Vagina (tissue), 2 donors: Measurements from ENCODE around the gene SHISA9. TPM values are rescaled to one million over a fixed set of nuclear protein-coding genes. Genes with fewer than 3 reads are reported as not detected.

Experiments used
- DNase-seq, 2 donors: peaks; one replicate each; pipeline ENCODE4 v3.0.0-alpha.2; 2017; ENCODE audit errors: extremely low spot score in 2 of 2
- H3K27ac ChIP-seq: fragments of 200-600 bp; sonication (generic); one replicate; pipeline ENCODE4 v1.5.1; 2019
- H3K27me3 ChIP-seq: fragments of 200-600 bp; sonication (generic); one replicate; pipeline ENCODE4 v1.5.1; 2019
- H3K36me3 ChIP-seq, 2 donors: fragments of 200-600 bp; sonication (generic); one replicate each; pipeline ENCODE4 v1.5.1; 2017 to 2019
- H3K4me1 ChIP-seq: fragments of 200-600 bp; sonication (generic); one replicate; pipeline ENCODE4 v1.5.1; 2019
- H3K4me3 ChIP-seq, 2 donors: fragments of 200-600 bp; sonication (generic); 1 replicate in 1 of 2; 2 replicates in 1 of 2; pipeline ENCODE4 v1.5.1; 2016 to 2019
- H3K9me3 ChIP-seq: fragments of 200-600 bp; sonication (generic); one replicate; pipeline ENCODE4 v1.5.1; 2019
- POLR2A ChIP-seq, 2 donors: fragments of 450-650 bp; IDR thresholded peaks; one replicate each; pipeline ENCODE4 v1.6.1; 2017; ENCODE audit warnings: antibody characterized with exemption in 2 of 2, mild to moderate bottlenecking in 2 of 2, moderate library complexity in 2 of 2
- POLR2AphosphoS5 ChIP-seq, 2 donors: sonication (generic); formaldehyde crosslinking; IDR thresholded peaks; one replicate each; pipeline ENCODE4 v1.9.0; 2017; ENCODE audit warnings: antibody characterized with exemption in 2 of 2, mild to moderate bottlenecking in 2 of 2, low read depth in 1 of 2; ENCODE audit not compliant: insufficient read depth in 1 of 2
- intact Hi-C: fragments of 100-400 bp; cut with DNase I; formaldehyde crosslinking; loops from one replicate; pipeline ENCODE4 v1.15.1; 2023
- total RNA-seq: library from RNA; depleted of rRNA; stranded (reverse); fragments of >200 nt; gene quantifications from one replicate; pipeline ENCODE4 v1.2.3, GENCODE V29; 2016
- TF ChIP-seq, protein P1 (sequence below), 3 experiments: fragments of 450-650 bp in 2 of 3; fragments of 200-600 bp in 1 of 3; sonication (generic) in 1 of 3; IDR thresholded peaks; one replicate each; pipeline ENCODE4 v1.5.1; 2017 to 2019; ENCODE audit warnings: antibody characterized with exemption in 3 of 3, mild to moderate bottlenecking in 2 of 3, moderate library complexity in 2 of 3

SHISA9 gene
- total RNA-seq, 1 donor from 2014 or later = 0.49 TPM

GRCh38 chr16:13104772-13105171 is 203.4 kb downstream of the SHISA9 start:
- Histone ChIP-seq H3K4me3 (no peak overlapping the region), H3K27ac (no peak overlapping the region), H3K9me3 (no peaks in the 10 kb centered on the region), H3K27me3 (no peaks in the 10 kb centered on the region), H3K36me3 (no peaks in the 10 kb centered on the region), H3K4me1 (no peaks in the 10 kb centered on the region)
- DNase-seq = no peak
- TF ChIP-seq POLR2AphosphoS5 (IDR thresholded peaks at IDR 0.05; ENCODE audit: insufficient read depth in 1 of 2, low read depth in 1 of 2) (no peak), POLR2A (IDR thresholded peaks at IDR 0.05) (no peak)
- TF ChIP-seq, protein P1, sequence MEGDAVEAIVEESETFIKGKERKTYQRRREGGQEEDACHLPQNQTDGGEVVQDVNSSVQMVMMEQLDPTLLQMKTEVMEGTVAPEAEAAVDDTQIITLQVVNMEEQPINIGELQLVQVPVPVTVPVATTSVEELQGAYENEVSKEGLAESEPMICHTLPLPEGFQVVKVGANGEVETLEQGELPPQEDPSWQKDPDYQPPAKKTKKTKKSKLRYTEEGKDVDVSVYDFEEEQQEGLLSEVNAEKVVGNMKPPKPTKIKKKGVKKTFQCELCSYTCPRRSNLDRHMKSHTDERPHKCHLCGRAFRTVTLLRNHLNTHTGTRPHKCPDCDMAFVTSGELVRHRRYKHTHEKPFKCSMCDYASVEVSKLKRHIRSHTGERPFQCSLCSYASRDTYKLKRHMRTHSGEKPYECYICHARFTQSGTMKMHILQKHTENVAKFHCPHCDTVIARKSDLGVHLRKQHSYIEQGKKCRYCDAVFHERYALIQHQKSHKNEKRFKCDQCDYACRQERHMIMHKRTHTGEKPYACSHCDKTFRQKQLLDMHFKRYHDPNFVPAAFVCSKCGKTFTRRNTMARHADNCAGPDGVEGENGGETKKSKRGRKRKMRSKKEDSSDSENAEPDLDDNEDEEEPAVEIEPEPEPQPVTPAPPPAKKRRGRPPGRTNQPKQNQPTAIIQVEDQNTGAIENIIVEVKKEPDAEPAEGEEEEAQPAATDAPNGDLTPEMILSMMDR (IDR thresholded peaks at IDR 0.05) = no peak
- intact Hi-C loops = no loop called here

- Histone ChIP-seq H3K4me3 (no peak overlapping the region), H3K27me3 (no peaks in the 10 kb centered on the region), H3K36me3 (no peaks in the 10 kb centered on the region), H3K4me1 (no peaks in the 10 kb centered on the region), H3K27ac (no peak overlapping the region), H3K9me3 (no peaks in the 10 kb centered on the region)
- intact Hi-C loops = no loop called here
- no peak for TF ChIP-seq POLR2A (IDR thresholded peaks at IDR 0.05)
- TF ChIP-seq, protein P1 (IDR thresholded peaks at IDR 0.05) = no peak
- no peak for DNase-seq
Measured at GRCh38 chr16:13105427-13105826, 204.0 kb downstream of the SHISA9 start.

GRCh38 chr16:13106464-13106863 is 205.1 kb downstream of the SHISA9 start:
- H3K27me3 ChIP-seq = no peaks in the 10 kb centered on the region
- intact Hi-C loops = no loop called here
- no peak for DNase-seq

GRCh38 chr16:13108126-13108525 is 206.7 kb downstream of the SHISA9 start:
- no peak overlapping the region for H3K4me3 ChIP-seq
- intact Hi-C loops = no loop called here

More at GRCh38 chr16:13106464-13106863, 205.1 kb downstream of the SHISA9 start:
- Histone ChIP-seq H3K27ac (no peak overlapping the region), H3K36me3 (no peaks in the 10 kb centered on the region), H3K4me3 (no peak overlapping the region), H3K9me3 (no peaks in the 10 kb centered on the region), H3K4me1 (no peaks in the 10 kb centered on the region)
- TF ChIP-seq, protein P1 (IDR thresholded peaks at IDR 0.05) = no peak
- TF ChIP-seq POLR2A (IDR thresholded peaks at IDR 0.05) (no peak), POLR2AphosphoS5 (IDR thresholded peaks at IDR 0.05; ENCODE audit: insufficient read depth in 1 of 2, low read depth in 1 of 2) (no peak)

GRCh38 chr16:13109171-13109570 is 207.8 kb downstream of the SHISA9 start:
- Histone ChIP-seq H3K9me3 (no peaks in the 10 kb centered on the region), H3K36me3 (no peaks in the 10 kb centered on the region), H3K27ac (no peak overlapping the region), H3K4me1 (no peaks in the 10 kb centered on the region), H3K27me3 (no peaks in the 10 kb centered on the region), H3K4me3 (no peak overlapping the region)
- intact Hi-C loops = no loop called here
- DNase-seq = no peak
- TF ChIP-seq, protein P1 (IDR thresholded peaks at IDR 0.05) = no peak
- TF ChIP-seq POLR2A (IDR thresholded peaks at IDR 0.05) (no peak), POLR2AphosphoS5 (IDR thresholded peaks at IDR 0.05; ENCODE audit: insufficient read depth in 1 of 2, low read depth in 1 of 2) (no peak)

More at GRCh38 chr16:13108126-13108525, 206.7 kb downstream of the SHISA9 start:
- Histone ChIP-seq H3K27ac (no peak overlapping the region), H3K4me1 (no peaks in the 10 kb centered on the region), H3K36me3 (no peaks in the 10 kb centered on the region), H3K27me3 (no peaks in the 10 kb centered on the region), H3K9me3 (no peaks in the 10 kb centered on the region)
- no peak for TF ChIP-seq POLR2AphosphoS5 (IDR thresholded peaks at IDR 0.05; ENCODE audit: insufficient read depth in 1 of 2, low read depth in 1 of 2)
- TF ChIP-seq, protein P1 (IDR thresholded peaks at IDR 0.05) = no peak
- TF ChIP-seq POLR2A (IDR thresholded peaks at IDR 0.05) = no peak
- DNase-seq = no peak
